LNCAP (cell line): ENCODE results near the gene TMEM147.

Source experiments
- CTCF ChIP-seq: fragments of 450-650 bp; IDR thresholded peaks from 2 replicates; pipeline ENCODE4 v1.5.1; 2017; ENCODE audit warnings: mild to moderate bottlenecking

The TMEM147 gene

GRCh38 chr19:35545001-35545854 lies at the start of gene TMEM147:
Gene TMEM147, plus strand, starts transcription at chr19:35545626. Its CDS starts 114 bp downstream, at chr19:35545740.
- TF ChIP-seq CTCF: no peak

GRCh38 chr19:35497406-35497805 lies 48.0 kb upstream of the TMEM147 start:
- TF ChIP-seq CTCF: no peak

GRCh38 chr19:35498220-35498619 lies 47.2 kb upstream of the TMEM147 start:
- TF ChIP-seq CTCF: no peak

GRCh38 chr19:35498984-35499527 lies 46.4 kb upstream of the TMEM147 start:
- TF ChIP-seq CTCF: no peak

GRCh38 chr19:35500611-35501010 lies 44.8 kb upstream of the TMEM147 start:
- no peak for TF ChIP-seq CTCF

- no peak for TF ChIP-seq CTCF
Measured at GRCh38 chr19:35501684-35502083, 43.7 kb upstream of the TMEM147 start.

- no peak for TF ChIP-seq CTCF
Measured at GRCh38 chr19:35502751-35503150, 42.7 kb upstream of the TMEM147 start.
